ENCODE measurements around the gene POLR3A.
A peak's percentile ranks its signal among the peaks of the same experiment; 100 is the strongest.

POLR3A gene

DNA sequence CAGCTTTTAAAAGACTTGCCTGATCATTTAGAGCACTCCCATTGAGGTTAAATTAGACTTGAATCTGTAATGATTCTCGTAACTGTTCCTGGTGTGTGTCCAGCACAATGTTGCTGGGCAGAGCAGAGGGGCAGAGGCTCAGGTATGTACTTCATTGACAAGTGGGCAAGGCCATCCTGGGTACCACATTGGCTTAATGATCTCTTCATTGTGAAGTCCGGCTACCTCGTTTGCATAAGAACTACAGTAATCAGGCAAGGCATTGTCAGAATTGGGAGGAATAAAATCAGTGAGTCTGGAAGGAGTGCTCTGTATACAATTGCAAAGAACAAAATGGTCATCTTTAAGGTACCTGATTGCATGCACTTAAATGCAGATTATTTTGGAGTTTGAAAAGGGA, 10.4 kb upstream of the POLR3A start:
- no CpG with 5 or more reads among the region's 3 CpGs for WGBS (ENCODE audit: extremely low coverage, insufficient coverage, insufficient read length)
- no peak overlapping the region for H3K27ac ChIP-seq (ENCODE audit: low read depth, low read length)
- no peak overlapping the region for H3K23ac ChIP-seq (ENCODE audit: low read length)
- no peak overlapping the region for H4K91ac ChIP-seq (ENCODE audit: low read depth, low read length)
- H4K8ac ChIP-seq (ENCODE audit: low read depth, low read length) = no peak overlapping the region
- H2BK120ac ChIP-seq (ENCODE audit: insufficient read depth, low read length, poor library complexity) = no peak overlapping the region
- H4K12ac ChIP-seq (ENCODE audit: low read depth, low read length) = no peak overlapping the region
- no peaks in the 10 kb centered on the region for H3K27me3 ChIP-seq (ENCODE audit: insufficient read depth, low read length)
- H2BK5ac ChIP-seq (ENCODE audit: low read depth, low read length, poor library complexity) = no peak overlapping the region
- no peak overlapping the region for H2AFZ ChIP-seq (ENCODE audit: insufficient read depth, low read length, poor library complexity)
- peaks cover 4% of the 10 kb centered on the region for H3K79me2 ChIP-seq (ENCODE audit: control insufficient read depth, insufficient read depth, low read length, poor library complexity)
- no peak overlapping the region for H2AK5ac ChIP-seq (ENCODE audit: low read length)
- no peaks in the 10 kb centered on the region for H3K9me3 ChIP-seq (ENCODE audit: insufficient read depth, low read depth, low read length)
- H3K4ac ChIP-seq (ENCODE audit: low read depth, low read length) = no peak overlapping the region
- no peak overlapping the region for H3K4me3 ChIP-seq (ENCODE audit: low read depth, low read length)
- no peak overlapping the region for H3K9ac ChIP-seq (ENCODE audit: low read length)
- no peaks in the 10 kb centered on the region for H3K79me1 ChIP-seq (ENCODE audit: low read length)
- no peak overlapping the region for H3K14ac ChIP-seq (ENCODE audit: low read length)
- H3K18ac ChIP-seq (ENCODE audit: low read length) = no peak overlapping the region
- no peak overlapping the region for H2BK12ac ChIP-seq (ENCODE audit: low read length)
- peaks cover 28 to 64% of the 10 kb centered on the region in 2 experiments for H3K36me3 ChIP-seq (ENCODE audit: control insufficient read depth in 1 of 2, insufficient read depth in 2 of 2, low read length in 2 of 2)
- peaks cover 0 to 3% of the 10 kb centered on the region in 2 experiments for H3K4me1 ChIP-seq (ENCODE audit: control insufficient read depth in 1 of 2, insufficient read depth in 2 of 2, low read length in 2 of 2)
- H3K4me2 ChIP-seq (ENCODE audit: low read length) = no peak overlapping the region
- no peak for DNase-seq

DNA sequence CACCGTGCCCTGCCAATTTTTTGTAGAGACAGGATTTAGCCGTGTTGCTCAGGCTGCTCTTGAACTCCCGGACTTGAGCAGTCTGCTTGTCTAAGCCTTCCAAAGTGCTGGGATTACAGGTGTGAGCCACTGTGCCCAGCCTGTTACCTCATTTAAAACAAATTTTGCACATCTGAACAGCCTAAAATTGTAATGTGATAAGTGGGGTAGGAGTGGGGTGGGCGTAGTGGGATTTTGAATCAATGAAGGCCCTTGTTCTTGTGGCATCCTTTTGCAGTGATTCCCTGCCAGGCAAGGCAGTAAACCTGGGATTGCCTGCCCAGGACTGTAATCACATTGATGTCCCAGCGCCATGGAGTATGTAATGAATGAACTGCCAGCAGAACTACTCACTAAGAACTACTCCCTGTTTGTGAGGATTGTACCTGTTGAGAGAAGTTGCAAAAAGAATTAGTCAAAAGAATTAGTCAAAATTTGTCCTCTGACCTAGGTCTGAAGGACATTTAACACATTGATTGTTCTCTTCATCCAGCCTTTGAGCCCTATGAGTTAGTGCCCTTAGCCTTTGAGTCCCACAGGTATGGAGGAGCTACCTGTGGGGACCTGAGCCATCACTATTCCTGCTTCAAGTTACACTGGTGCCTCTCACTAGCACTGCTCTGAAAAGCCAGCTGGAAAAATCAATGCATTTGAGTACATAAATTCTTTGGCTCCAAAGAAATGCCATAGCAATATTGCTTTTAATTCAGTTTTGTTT, 9.7 kb upstream of the POLR3A start:
- H2AFZ ChIP-seq (ENCODE audit: insufficient read depth, low read length, poor library complexity) = no peak overlapping the region
- H4K12ac ChIP-seq (ENCODE audit: low read depth, low read length) = no peak overlapping the region
- no peak overlapping the region for H3K9ac ChIP-seq (ENCODE audit: low read length)
- no peak overlapping the region for H3K4me3 ChIP-seq (ENCODE audit: low read depth, low read length)
- H4K8ac ChIP-seq (ENCODE audit: low read depth, low read length) = no peak overlapping the region
- H4K91ac ChIP-seq (ENCODE audit: low read depth, low read length) = no peak overlapping the region
- H3K27me3 ChIP-seq (ENCODE audit: insufficient read depth, low read length) = no peaks in the 10 kb centered on the region
- H3K79me2 ChIP-seq (ENCODE audit: control insufficient read depth, insufficient read depth, low read length, poor library complexity) = peaks cover 7% of the 10 kb centered on the region
- no CpG with 5 or more reads among the region's 5 CpGs for WGBS (ENCODE audit: extremely low coverage, insufficient coverage, insufficient read length)
- H3K23ac ChIP-seq (ENCODE audit: low read length) = no peak overlapping the region
- H2BK5ac ChIP-seq (ENCODE audit: low read depth, low read length, poor library complexity) = no peak overlapping the region
- peaks cover 0 to 3% of the 10 kb centered on the region in 2 experiments for H3K4me1 ChIP-seq (ENCODE audit: control insufficient read depth in 1 of 2, insufficient read depth in 2 of 2, low read length in 2 of 2)
- no peak overlapping the region for H3K18ac ChIP-seq (ENCODE audit: low read length)
- H2BK12ac ChIP-seq (ENCODE audit: low read length) = no peak overlapping the region
- no peak overlapping the region for H2BK120ac ChIP-seq (ENCODE audit: insufficient read depth, low read length, poor library complexity)
- H3K9me3 ChIP-seq (ENCODE audit: insufficient read depth, low read depth, low read length) = no peaks in the 10 kb centered on the region
- H3K4me2 ChIP-seq (ENCODE audit: low read length) = no peak overlapping the region
- H3K36me3 ChIP-seq (ENCODE audit: control insufficient read depth in 1 of 2, insufficient read depth in 2 of 2, low read length in 2 of 2) = peaks cover 28 to 64% of the 10 kb centered on the region in 2 experiments
- no peak for DNase-seq
- H3K27ac ChIP-seq (ENCODE audit: low read depth, low read length) = no peak overlapping the region
- peaks cover under 1% of the 10 kb centered on the region for H3K79me1 ChIP-seq (ENCODE audit: low read length)
- H3K14ac ChIP-seq (ENCODE audit: low read length) = no peak overlapping the region
- no peak overlapping the region for H3K4ac ChIP-seq (ENCODE audit: low read depth, low read length)
- H2AK5ac ChIP-seq (ENCODE audit: low read length) = no peak overlapping the region

DNA sequence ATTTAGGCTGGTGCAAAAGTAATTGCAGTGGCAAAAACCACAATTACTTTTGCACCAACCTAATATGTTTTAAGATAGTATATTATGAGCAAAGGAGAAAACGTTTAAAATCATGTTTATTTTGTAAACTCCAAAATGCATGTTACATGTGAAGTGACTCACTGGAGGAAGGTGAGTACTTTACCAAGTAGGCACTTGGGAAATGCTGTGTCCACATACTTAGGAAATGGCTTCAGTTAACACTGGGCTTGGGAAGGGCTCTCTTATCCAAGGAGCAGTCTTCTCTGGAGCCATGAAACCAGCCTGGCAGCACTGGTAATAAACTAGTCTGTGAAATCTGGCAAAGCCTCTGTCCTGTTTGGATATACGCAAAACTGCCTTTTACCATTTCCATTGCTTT, 8.8 kb upstream of the POLR3A start:
- peaks cover 10% of the 10 kb centered on the region for H3K79me2 ChIP-seq (ENCODE audit: control insufficient read depth, insufficient read depth, low read length, poor library complexity)
- H2AFZ ChIP-seq (ENCODE audit: insufficient read depth, low read length, poor library complexity) = no peak overlapping the region
- no peak overlapping the region for H4K12ac ChIP-seq (ENCODE audit: low read depth, low read length)
- no peak overlapping the region for H3K14ac ChIP-seq (ENCODE audit: low read length)
- H3K79me1 ChIP-seq (ENCODE audit: low read length) = peaks cover 3% of the 10 kb centered on the region
- H3K9ac ChIP-seq (ENCODE audit: low read length) = no peak overlapping the region
- H3K18ac ChIP-seq (ENCODE audit: low read length) = no peak overlapping the region
- no CpG with 5 or more reads among the region's 2 CpGs for WGBS (ENCODE audit: extremely low coverage, insufficient coverage, insufficient read length)
- no peak overlapping the region for H2BK120ac ChIP-seq (ENCODE audit: insufficient read depth, low read length, poor library complexity)
- H4K91ac ChIP-seq (ENCODE audit: low read depth, low read length) = no peak overlapping the region
- no peaks in the 10 kb centered on the region for H3K9me3 ChIP-seq (ENCODE audit: insufficient read depth, low read depth, low read length)
- no peak overlapping the region for H2BK12ac ChIP-seq (ENCODE audit: low read length)
- no peak overlapping the region for H3K27ac ChIP-seq (ENCODE audit: low read depth, low read length)
- DNase-seq = no peak
- H3K4me2 ChIP-seq (ENCODE audit: low read length) = no peak overlapping the region
- H2BK5ac ChIP-seq (ENCODE audit: low read depth, low read length, poor library complexity) = no peak overlapping the region
- H4K8ac ChIP-seq (ENCODE audit: low read depth, low read length) = no peak overlapping the region
- no peaks in the 10 kb centered on the region for H3K27me3 ChIP-seq (ENCODE audit: insufficient read depth, low read length)
- H3K36me3 ChIP-seq (ENCODE audit: control insufficient read depth in 1 of 2, insufficient read depth in 2 of 2, low read length in 2 of 2) = peaks cover 28 to 64% of the 10 kb centered on the region in 2 experiments
- H3K23ac ChIP-seq (ENCODE audit: low read length) = no peak overlapping the region
- peaks cover 0 to 3% of the 10 kb centered on the region in 2 experiments for H3K4me1 ChIP-seq (ENCODE audit: control insufficient read depth in 1 of 2, insufficient read depth in 2 of 2, low read length in 2 of 2)
- no peak overlapping the region for H2AK5ac ChIP-seq (ENCODE audit: low read length)
- H3K4me3 ChIP-seq (ENCODE audit: low read depth, low read length) = no peak overlapping the region
- no peak overlapping the region for H3K4ac ChIP-seq (ENCODE audit: low read depth, low read length)

DNA sequence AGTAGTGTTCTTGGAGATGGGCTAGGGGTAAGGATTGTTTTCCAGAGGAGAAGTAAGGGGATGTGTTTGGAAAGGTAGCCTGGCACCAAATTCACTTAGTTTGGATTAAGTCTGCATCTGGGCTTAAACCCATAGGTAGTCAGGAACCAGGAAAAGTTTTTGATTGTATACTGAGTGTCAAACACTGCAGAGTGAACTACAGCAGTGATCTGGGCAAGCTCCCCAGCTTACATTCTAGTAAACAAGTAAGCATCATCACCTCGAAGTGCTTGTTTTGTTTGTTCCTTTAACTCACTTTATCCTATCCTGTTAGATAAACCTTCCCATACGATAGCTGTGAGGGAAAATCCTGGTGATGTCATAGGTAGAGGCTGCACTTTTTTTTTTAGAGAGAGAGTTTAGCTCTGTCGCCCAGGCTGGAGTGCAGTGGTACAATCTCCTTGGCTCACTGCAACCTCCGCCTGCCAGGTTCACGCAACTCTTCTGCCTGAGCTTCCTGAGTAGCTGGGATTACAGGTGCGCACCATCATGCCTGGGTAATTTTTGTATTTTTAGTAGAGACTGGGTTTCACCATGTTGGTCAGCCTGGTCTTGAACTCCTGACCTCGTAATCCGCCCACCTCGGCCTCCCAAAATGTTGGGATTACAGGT, 6.7 kb upstream of the POLR3A start:
- WGBS (ENCODE audit: extremely low coverage, insufficient coverage, insufficient read length) = no CpG with 5 or more reads among the region's 9 CpGs
- H4K91ac ChIP-seq (ENCODE audit: low read depth, low read length) = no peak overlapping the region

More for the DNA sequence above, 6.7 kb upstream of the POLR3A start:
- Histone ChIP-seq H3K18ac (ENCODE audit: low read length) (no peak overlapping the region), H3K27ac (ENCODE audit: low read depth, low read length) (no peak overlapping the region), H2AK5ac (ENCODE audit: low read length) (no peak overlapping the region), H3K79me1 (ENCODE audit: low read length) (peaks cover 3% of the 10 kb centered on the region), H3K4me2 (ENCODE audit: low read length) (no peak overlapping the region), H3K14ac (ENCODE audit: low read length) (no peak overlapping the region), H3K23ac (ENCODE audit: low read length) (no peak overlapping the region), H3K36me3 (ENCODE audit: control insufficient read depth in 1 of 2, insufficient read depth in 2 of 2, low read length in 2 of 2) (peaks cover 22 to 46% of the 10 kb centered on the region in 2 experiments), H2BK120ac (ENCODE audit: insufficient read depth, low read length, poor library complexity) (no peak overlapping the region), H3K4me1 (ENCODE audit: control insufficient read depth in 1 of 2, insufficient read depth in 2 of 2, low read length in 2 of 2) (peaks cover 0 to 3% of the 10 kb centered on the region in 2 experiments), H3K9ac (ENCODE audit: low read length) (no peak overlapping the region), H2AFZ (ENCODE audit: insufficient read depth, low read length, poor library complexity) (no peak overlapping the region), H3K9me3 (ENCODE audit: insufficient read depth, low read depth, low read length) (no peaks in the 10 kb centered on the region), H4K12ac (ENCODE audit: low read depth, low read length) (no peak overlapping the region), H3K4ac (ENCODE audit: low read depth, low read length) (peak overlapping the region; percentile 81), H3K79me2 (ENCODE audit: control insufficient read depth, insufficient read depth, low read length, poor library complexity) (peaks cover 10% of the 10 kb centered on the region), H4K8ac (ENCODE audit: low read depth, low read length) (no peak overlapping the region), H3K4me3 (ENCODE audit: low read depth, low read length) (no peak overlapping the region), H3K27me3 (ENCODE audit: insufficient read depth, low read length) (no peaks in the 10 kb centered on the region), H2BK12ac (ENCODE audit: low read length) (no peak overlapping the region), H2BK5ac (ENCODE audit: low read depth, low read length, poor library complexity) (no peak overlapping the region)
- no peak for DNase-seq

Data from trophoblast cell (in vitro differentiated cells and primary cell).